HCT116 (cell line): Measurements from ENCODE around the gene OGG1. TPM values are rescaled to one million over a fixed set of nuclear protein-coding genes. Genes with fewer than 3 reads are reported as not detected.

ENCODE experiments used
- ATAC-seq: fragments of 200-7000 bp; cut with Tn5 transposase; 2 replicates; pipeline ENCODE4 v1.9.1; 2020; ENCODE audit warnings: mild to moderate bottlenecking, moderate library complexity
- BruUV-seq: library from RNA; stranded (reverse); fragments of 400-500 nt; replicated peaks from 2 replicates; lab custom pipeline; 2021; lab: Mats Ljungman, UMichigan
- CTCF ChIA-PET: fragments of 300-600 bp; sonication (Branson Sonifier 250); formaldehyde crosslinking; loops from one replicate; lab custom pipeline; 2021; ENCODE audit warnings: antibody characterized with exemption; lab: Charles Lee
- POLR2A ChIA-PET: fragments of 300-600, 350-600 bp; sonication (Branson Sonifier 250); formaldehyde crosslinking; loops from one replicate; lab custom pipeline; 2021; ENCODE audit warnings: antibody characterized with exemption; lab: Charles Lee
- RAD21 ChIA-PET, 2 experiments: fragments of 300-600 bp; sonication (Branson Sonifier 250); formaldehyde crosslinking; loops; one replicate each; lab custom pipeline; 2023; ENCODE audit warnings: low total read pairs in 2 of 2; ENCODE audit not compliant: uncharacterized antibody in 2 of 2, unreplicated experiment in 2 of 2, low non-redundant PET in 1 of 2; lab: Charles Lee
- DNase-seq: peaks from one replicate; pipeline ENCODE4 v3.0.0-alpha.2; 2010; ENCODE audit warnings: low read depth, low spot score
- H2AFZ ChIP-seq: fragments of 200-600 bp; shearing (Covaris generic), sonication (generic); 2 replicates; pipeline ENCODE4 v1.6.1; 2017; ENCODE audit warnings: low read depth, mixed run types, mixed read lengths, antibody characterized with exemption, low read length; ENCODE audit not compliant: poor library complexity, severe bottlenecking
- H3K27ac ChIP-seq: 2 replicates; pipeline ENCODE4 v1.5.1; 2012; ENCODE audit warnings: low read depth, low read length
- H3K27me3 ChIP-seq: fragments of 200-600 bp; sonication (generic); 2 replicates; pipeline ENCODE4 v1.6.1; 2016; ENCODE audit warnings: mixed run types, low read length, mixed read lengths; ENCODE audit not compliant: insufficient read depth
- H3K36me3 ChIP-seq, 2 experiments: fragments of 200-500 bp in 1 of 2; fragments of 200-600 bp in 1 of 2; sonication (Bioruptor generic) in 1 of 2; sonication (generic) in 1 of 2; 2 replicates each; pipeline versions ENCODE4 v1.5.1 to v1.6.1; 2014 to 2016; ENCODE audit warnings: low read length in 2 of 2, inconsistent platforms in 1 of 2, mixed read lengths in 1 of 2, mixed run types in 1 of 2; ENCODE audit not compliant: insufficient read depth in 2 of 2, control insufficient read depth in 1 of 2
- H3K4me1 ChIP-seq, 2 experiments: fragments of 200-600 bp in 1 of 2; sonication (generic) in 1 of 2; 2 replicates each; pipeline versions ENCODE4 v1.5.1 to v1.6.1; 2012 to 2017; ENCODE audit warnings: low read length in 2 of 2, inconsistent platforms in 1 of 2, mild to moderate bottlenecking in 1 of 2, mixed read lengths in 1 of 2, mixed run types in 1 of 2, moderate library complexity in 1 of 2; ENCODE audit not compliant: insufficient read depth in 2 of 2, control insufficient read depth in 1 of 2
- H3K4me2 ChIP-seq: fragments of 200-600 bp; sonication (generic); 2 replicates; pipeline ENCODE4 v1.6.1; 2017; ENCODE audit warnings: mixed run types, low read length, mixed read lengths
- H3K4me3 ChIP-seq, 2 experiments: fragments of 200-600 bp in 1 of 2; sonication (generic) in 1 of 2; replicated peaks in 1 of 2; 2 replicates each; pipeline ENCODE4 v1.5.1; 2011 to 2016; ENCODE audit warnings: low read length in 2 of 2, control low read depth in 1 of 2, low read depth in 1 of 2, mild to moderate bottlenecking in 1 of 2, mixed read lengths in 1 of 2, mixed run types in 1 of 2
- H3K79me2 ChIP-seq: fragments of 200-600 bp; sonication (generic); 2 replicates; pipeline ENCODE4 v1.6.1; 2017; ENCODE audit warnings: mild to moderate bottlenecking, mixed run types, low read length, moderate library complexity, mixed read lengths; ENCODE audit not compliant: insufficient read depth
- H3K9ac ChIP-seq: fragments of 200-600 bp; sonication (generic); 2 replicates; pipeline ENCODE4 v1.6.1; 2016; ENCODE audit warnings: low read length, mixed read lengths
- H3K9me2 ChIP-seq: fragments of 200-600 bp; sonication (generic), shearing (Covaris generic); 2 replicates; pipeline ENCODE4 v1.6.1; 2017; ENCODE audit warnings: mixed run types, mild to moderate bottlenecking, moderate library complexity; ENCODE audit not compliant: insufficient read depth
- H3K9me3 ChIP-seq, 2 experiments: fragments of 200-500 bp in 1 of 2; fragments of 200-600 bp in 1 of 2; sonication (Bioruptor generic) in 1 of 2; sonication (generic) in 1 of 2; 2 replicates each; pipeline ENCODE4 v1.6.1; 2014 to 2017; ENCODE audit warnings: low read length in 2 of 2, mixed read lengths in 2 of 2, inconsistent platforms in 1 of 2, low read depth in 1 of 2, mild to moderate bottlenecking in 1 of 2, mixed run types in 1 of 2, moderate library complexity in 1 of 2; ENCODE audit not compliant: control insufficient read depth in 1 of 2, insufficient read depth in 1 of 2
- H4K20me1 ChIP-seq: fragments of 200-600 bp; sonication (generic), shearing (Covaris generic); 2 replicates; pipeline ENCODE4 v1.6.1; 2017; ENCODE audit warnings: mixed run types, mild to moderate bottlenecking, moderate library complexity; ENCODE audit not compliant: insufficient read depth
- CBX3 ChIP-seq: IDR thresholded peaks from 2 replicates; pipeline ENCODE4 v1.6.1; 2012; ENCODE audit warnings: low read depth
- EGR1 ChIP-seq: IDR thresholded peaks from 2 replicates; pipeline ENCODE4 v1.6.1; 2012; ENCODE audit warnings: low read depth
- ELF1 ChIP-seq: IDR thresholded peaks from 2 replicates; pipeline ENCODE4 v1.6.1; 2012; ENCODE audit warnings: low read depth, borderline replicate concordance
- EZH2 ChIP-seq: fragments of 200-600 bp; sonication (generic); IDR thresholded peaks from 2 replicates; pipeline ENCODE4 v1.6.1; 2017; ENCODE audit warnings: antibody characterized with exemption, mixed run types
- FOSL1 ChIP-seq: IDR thresholded peaks from 2 replicates; pipeline ENCODE4 v1.6.1; 2012; ENCODE audit warnings: low read depth
- JUND ChIP-seq: IDR thresholded peaks from 2 replicates; pipeline ENCODE4 v1.6.1; 2012
- MAX ChIP-seq: IDR thresholded peaks from 2 replicates; pipeline ENCODE4 v1.6.1; 2012
- POLR2A ChIP-seq: IDR thresholded peaks from 2 replicates; pipeline ENCODE4 v1.7.0; 2011; ENCODE audit warnings: borderline replicate concordance; ENCODE audit not compliant: insufficient read depth, insufficient read length; ENCODE audit errors: extremely low read depth
- POLR2AphosphoS5 ChIP-seq: IDR thresholded peaks from 2 replicates; pipeline ENCODE4 v1.6.1; 2011; ENCODE audit warnings: mild to moderate bottlenecking, low read depth, low read length, moderate library complexity
- RAD21 ChIP-seq: IDR thresholded peaks from 2 replicates; pipeline ENCODE4 v1.6.1; 2012; ENCODE audit warnings: low read depth, mild to moderate bottlenecking
- SIN3A ChIP-seq: IDR thresholded peaks from 2 replicates; pipeline ENCODE4 v1.6.1; 2012; ENCODE audit warnings: low read depth
- SRF ChIP-seq: IDR thresholded peaks from 2 replicates; pipeline ENCODE4 v1.6.1; 2012; ENCODE audit warnings: low read depth
- TCF7L2 ChIP-seq: IDR thresholded peaks from 2 replicates; pipeline ENCODE4 v1.7.0; 2011; ENCODE audit warnings: borderline replicate concordance, inconsistent platforms; ENCODE audit not compliant: insufficient read depth, insufficient read length; ENCODE audit errors: extremely low read depth
- YY1 ChIP-seq: IDR thresholded peaks from 2 replicates; pipeline ENCODE4 v1.6.1; 2011; ENCODE audit warnings: low read length, low read depth, moderate library complexity, mild to moderate bottlenecking; ENCODE audit not compliant: insufficient replicate concordance; ENCODE audit errors: extremely low read depth
- ZBTB33 ChIP-seq: IDR thresholded peaks from 2 replicates; pipeline ENCODE4 v1.6.1; 2011; ENCODE audit warnings: mild to moderate bottlenecking, low read length, moderate library complexity; ENCODE audit not compliant: insufficient replicate concordance; ENCODE audit errors: extremely low read depth
- ZFX ChIP-seq: fragments of 450-650 bp; IDR thresholded peaks from 2 replicates; pipeline ENCODE4 v1.6.1; 2017
- intact Hi-C: fragments of 100-400 bp; cut with micrococcal nuclease; formaldehyde crosslinking; loops from 2 replicates; pipeline ENCODE4 v1.10.0; 2022
- total RNA-seq: library from RNA; stranded (reverse); gene quantifications from one replicate; pipeline ENCODE4 v1.2.1, GENCODE V29; 2021; ENCODE audit not compliant: unreplicated experiment
- TF ChIP-seq, protein P1 (sequence below): IDR thresholded peaks from 2 replicates; pipeline ENCODE4 v1.6.1; 2012

The OGG1 gene
- total RNA-seq, 1 experiment from 2014 or later, result 16.3 TPM

DNA sequence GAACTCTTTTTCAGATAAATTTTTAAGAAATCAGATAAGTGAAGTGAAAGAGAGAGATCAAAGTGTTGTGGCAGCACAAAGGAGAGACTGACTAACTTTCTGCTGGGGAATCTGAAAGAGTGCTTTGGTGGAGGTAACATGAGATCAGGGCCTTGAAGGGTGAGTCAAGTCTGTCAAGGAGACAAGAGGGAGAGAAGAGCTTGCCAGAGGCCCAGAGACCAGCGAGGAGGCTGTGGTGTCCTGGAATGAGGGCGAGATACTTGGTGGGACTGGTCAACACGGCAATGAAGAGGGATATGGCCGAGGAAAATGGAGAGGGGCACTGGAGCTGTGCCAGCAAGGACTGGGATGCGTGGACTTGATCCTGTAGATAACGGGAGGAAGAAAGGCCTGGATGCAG, 38.0 kb downstream of the OGG1 start:
- no peak overlapping the region for H2AFZ ChIP-seq
- H3K9me3 ChIP-seq, result no peaks in the 10 kb centered on the region
- CTCF ChIA-PET, result interaction anchor here (0.6 kb wide), 1 partner anchor 149 kb away, joined by 3 read pairs; no protein-coding TSS in a partner anchor
- H3K9ac ChIP-seq, result no peak overlapping the region
- no TSS peak for BruUV-seq
- peaks cover 8% of the 10 kb centered on the region for H3K79me2 ChIP-seq
- no peak for TF ChIP-seq SIN3A
- TF ChIP-seq ZBTB33, result no peak
- TF ChIP-seq EZH2, result no peak
- TF ChIP-seq CBX3, result no peak
- TF ChIP-seq SRF, result no peak
- TF ChIP-seq ZFX, result no peak
- no peak for TF ChIP-seq MAX
- no peak for TF ChIP-seq POLR2A
- no peak for TF ChIP-seq JUND
- TF ChIP-seq TCF7L2, result no peak
- TF ChIP-seq ELF1, result no peak
- no peak for TF ChIP-seq YY1
- no peak for TF ChIP-seq EGR1
- no peak for TF ChIP-seq POLR2AphosphoS5
- TF ChIP-seq, protein P1, sequence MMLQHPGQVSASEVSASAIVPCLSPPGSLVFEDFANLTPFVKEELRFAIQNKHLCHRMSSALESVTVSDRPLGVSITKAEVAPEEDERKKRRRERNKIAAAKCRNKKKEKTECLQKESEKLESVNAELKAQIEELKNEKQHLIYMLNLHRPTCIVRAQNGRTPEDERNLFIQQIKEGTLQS, result no peak
- TF ChIP-seq FOSL1, result no peak
- no peak for TF ChIP-seq RAD21
- H3K9me2 ChIP-seq, result no peaks in the 10 kb centered on the region
- peaks cover 0 to 8% of the 10 kb centered on the region in 2 experiments; a peak in 2 of 4 replicates for H3K4me1 ChIP-seq
- RAD21 ChIA-PET, result no interaction called here
- no peak overlapping the region for H3K4me2 ChIP-seq
- no peak for DNase-seq
- POLR2A ChIA-PET, result no interaction called here
- H4K20me1 ChIP-seq, result no peaks in the 10 kb centered on the region
- H3K27me3 ChIP-seq, result no peaks in the 10 kb centered on the region
- H3K27ac ChIP-seq, result no peak overlapping the region
- ATAC-seq, result no peak
- H3K4me3 ChIP-seq, result no peak overlapping the region
- peaks cover 15 to 21% of the 10 kb centered on the region in 2 experiments; a peak in 3 of 4 replicates for H3K36me3 ChIP-seq
- intact Hi-C loops, result no loop called here
